ENCODE measurements around the gene FAU.

FAU gene

DNA sequence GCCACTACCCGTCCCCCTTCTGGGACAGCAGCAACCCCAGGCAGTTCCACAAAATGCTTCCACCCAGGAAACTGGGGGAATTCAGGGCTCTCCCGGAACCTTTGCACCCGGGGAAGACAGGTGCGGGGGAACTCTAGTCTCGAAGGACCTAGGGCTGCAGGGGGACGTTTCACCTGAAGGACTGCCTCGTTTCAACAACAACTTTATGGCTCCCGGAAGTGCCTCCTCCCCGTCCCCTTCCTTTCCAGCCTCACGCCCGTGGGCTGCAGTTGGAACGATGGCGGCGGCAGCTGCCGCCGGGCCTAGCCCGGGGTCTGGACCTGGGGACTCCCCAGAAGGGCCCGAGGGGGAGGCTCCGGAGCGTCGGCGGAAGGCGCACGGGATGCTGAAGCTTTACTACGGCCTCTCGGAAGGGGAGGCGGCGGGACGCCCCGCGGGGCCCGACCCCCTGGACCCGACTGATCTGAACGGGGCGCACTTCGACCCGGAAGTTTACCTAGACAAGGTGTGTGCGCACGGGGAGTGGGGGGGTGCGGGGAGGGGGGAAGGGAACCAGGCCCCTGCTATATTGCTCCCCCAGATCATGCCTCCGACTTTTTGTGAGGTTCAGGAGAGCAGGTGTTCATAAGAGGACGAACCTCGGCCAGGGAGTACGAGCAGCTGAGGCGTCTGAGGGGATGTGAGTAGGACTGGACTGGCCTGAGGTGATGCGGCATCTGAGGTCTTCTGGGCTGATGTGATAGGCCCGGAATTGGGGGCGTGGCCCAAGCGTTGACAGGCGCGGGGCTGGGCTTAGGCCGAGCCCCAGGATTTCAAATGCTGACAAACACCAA lies 25.7 kb downstream of the FAU start, which contains the start of gene VPS51:
TSS of gene VPS51 (plus strand) at position 241 of the 833 bp plus-strand sequence. CDS start at position 278, 37 bp downstream.
- peak; percentile 81; the same call in 1 of the 2 replicates for TF ChIP-seq RARB (CRISPR knock-in tag; IDR thresholded peaks at IDR 0.05)
- peak; percentile 57 for TF ChIP-seq ZFP3 (CRISPR knock-in tag; IDR thresholded peaks at IDR 0.05)
- TF ChIP-seq BACH2 (CRISPR knock-in tag; IDR thresholded peaks at IDR 0.05; ENCODE audit: borderline replicate concordance), result no peak
- no peak for TF ChIP-seq SNAI2 (CRISPR knock-in tag; IDR thresholded peaks at IDR 0.05)
- TF ChIP-seq, protein P1, sequence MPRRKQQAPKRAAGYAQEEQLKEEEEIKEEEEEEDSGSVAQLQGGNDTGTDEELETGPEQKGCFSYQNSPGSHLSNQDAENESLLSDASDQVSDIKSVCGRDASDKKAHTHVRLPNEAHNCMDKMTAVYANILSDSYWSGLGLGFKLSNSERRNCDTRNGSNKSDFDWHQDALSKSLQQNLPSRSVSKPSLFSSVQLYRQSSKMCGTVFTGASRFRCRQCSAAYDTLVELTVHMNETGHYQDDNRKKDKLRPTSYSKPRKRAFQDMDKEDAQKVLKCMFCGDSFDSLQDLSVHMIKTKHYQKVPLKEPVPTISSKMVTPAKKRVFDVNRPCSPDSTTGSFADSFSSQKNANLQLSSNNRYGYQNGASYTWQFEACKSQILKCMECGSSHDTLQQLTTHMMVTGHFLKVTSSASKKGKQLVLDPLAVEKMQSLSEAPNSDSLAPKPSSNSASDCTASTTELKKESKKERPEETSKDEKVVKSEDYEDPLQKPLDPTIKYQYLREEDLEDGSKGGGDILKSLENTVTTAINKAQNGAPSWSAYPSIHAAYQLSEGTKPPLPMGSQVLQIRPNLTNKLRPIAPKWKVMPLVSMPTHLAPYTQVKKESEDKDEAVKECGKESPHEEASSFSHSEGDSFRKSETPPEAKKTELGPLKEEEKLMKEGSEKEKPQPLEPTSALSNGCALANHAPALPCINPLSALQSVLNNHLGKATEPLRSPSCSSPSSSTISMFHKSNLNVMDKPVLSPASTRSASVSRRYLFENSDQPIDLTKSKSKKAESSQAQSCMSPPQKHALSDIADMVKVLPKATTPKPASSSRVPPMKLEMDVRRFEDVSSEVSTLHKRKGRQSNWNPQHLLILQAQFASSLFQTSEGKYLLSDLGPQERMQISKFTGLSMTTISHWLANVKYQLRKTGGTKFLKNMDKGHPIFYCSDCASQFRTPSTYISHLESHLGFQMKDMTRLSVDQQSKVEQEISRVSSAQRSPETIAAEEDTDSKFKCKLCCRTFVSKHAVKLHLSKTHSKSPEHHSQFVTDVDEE (CRISPR knock-in tag; IDR thresholded peaks at IDR 0.05), result peak; percentile 80
- TF ChIP-seq, protein P2, sequence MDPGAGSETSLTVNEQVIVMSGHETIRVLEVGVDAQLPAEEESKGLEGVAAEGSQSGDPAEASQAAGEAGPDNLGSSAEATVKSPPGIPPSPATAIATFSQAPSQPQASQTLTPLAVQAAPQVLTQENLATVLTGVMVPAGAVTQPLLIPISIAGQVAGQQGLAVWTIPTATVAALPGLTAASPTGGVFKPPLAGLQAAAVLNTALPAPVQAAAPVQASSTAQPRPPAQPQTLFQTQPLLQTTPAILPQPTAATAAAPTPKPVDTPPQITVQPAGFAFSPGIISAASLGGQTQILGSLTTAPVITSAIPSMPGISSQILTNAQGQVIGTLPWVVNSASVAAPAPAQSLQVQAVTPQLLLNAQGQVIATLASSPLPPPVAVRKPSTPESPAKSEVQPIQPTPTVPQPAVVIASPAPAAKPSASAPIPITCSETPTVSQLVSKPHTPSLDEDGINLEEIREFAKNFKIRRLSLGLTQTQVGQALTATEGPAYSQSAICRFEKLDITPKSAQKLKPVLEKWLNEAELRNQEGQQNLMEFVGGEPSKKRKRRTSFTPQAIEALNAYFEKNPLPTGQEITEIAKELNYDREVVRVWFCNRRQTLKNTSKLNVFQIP (CRISPR knock-in tag; IDR thresholded peaks at IDR 0.05; ENCODE audit: borderline replicate concordance, low read depth), result no peak
- 0 out of 2 replicates have a peak, but pooled peaks have one; percentile 24 for TF ChIP-seq GLIS3 (CRISPR knock-in tag; IDR thresholded peaks at IDR 0.05)
- peak; percentile 74; the same call in 1 of the 2 replicates for TF ChIP-seq CSDC2 (CRISPR knock-in tag; IDR thresholded peaks at IDR 0.05)
- ATAC-seq, result peak; percentile 99

DNA sequence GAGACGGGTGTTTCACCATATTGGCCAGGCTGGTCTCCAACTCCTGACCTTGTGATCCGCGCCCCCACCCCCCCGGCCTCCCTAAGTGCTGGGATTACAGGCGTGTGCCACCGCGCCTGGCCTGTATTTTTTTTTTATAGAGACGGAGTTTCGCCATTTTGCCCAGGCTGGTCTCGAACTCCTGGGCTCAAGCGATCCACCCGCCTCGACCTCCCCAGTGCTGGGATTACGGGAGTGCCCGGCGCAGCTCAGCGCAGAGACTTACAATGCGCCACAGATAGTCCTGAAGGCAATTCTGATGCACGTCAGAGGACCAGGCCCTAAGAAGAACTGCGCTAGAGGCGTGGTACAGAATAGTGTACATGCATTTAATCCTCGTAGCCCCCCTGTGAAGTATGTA lies 26.5 kb downstream of the FAU start:
- no peak for ATAC-seq

More for the DNA sequence above, 26.5 kb downstream of the FAU start:
- TF ChIP-seq TOX (CRISPR knock-in tag; IDR thresholded peaks at IDR 0.05; ENCODE audit: borderline replicate concordance), result no peak
- TF ChIP-seq TCF4 (CRISPR knock-in tag; IDR thresholded peaks at IDR 0.05; ENCODE audit: borderline replicate concordance), result no peak
- TF ChIP-seq ZNF70 (CRISPR knock-in tag; IDR thresholded peaks at IDR 0.05), result no peak
- TF ChIP-seq CSRNP3 (CRISPR knock-in tag; IDR thresholded peaks at IDR 0.05), result no peak
- TF ChIP-seq ZC3H10 (CRISPR knock-in tag; IDR thresholded peaks at IDR 0.05), result no peak
- TF ChIP-seq, protein P3, sequence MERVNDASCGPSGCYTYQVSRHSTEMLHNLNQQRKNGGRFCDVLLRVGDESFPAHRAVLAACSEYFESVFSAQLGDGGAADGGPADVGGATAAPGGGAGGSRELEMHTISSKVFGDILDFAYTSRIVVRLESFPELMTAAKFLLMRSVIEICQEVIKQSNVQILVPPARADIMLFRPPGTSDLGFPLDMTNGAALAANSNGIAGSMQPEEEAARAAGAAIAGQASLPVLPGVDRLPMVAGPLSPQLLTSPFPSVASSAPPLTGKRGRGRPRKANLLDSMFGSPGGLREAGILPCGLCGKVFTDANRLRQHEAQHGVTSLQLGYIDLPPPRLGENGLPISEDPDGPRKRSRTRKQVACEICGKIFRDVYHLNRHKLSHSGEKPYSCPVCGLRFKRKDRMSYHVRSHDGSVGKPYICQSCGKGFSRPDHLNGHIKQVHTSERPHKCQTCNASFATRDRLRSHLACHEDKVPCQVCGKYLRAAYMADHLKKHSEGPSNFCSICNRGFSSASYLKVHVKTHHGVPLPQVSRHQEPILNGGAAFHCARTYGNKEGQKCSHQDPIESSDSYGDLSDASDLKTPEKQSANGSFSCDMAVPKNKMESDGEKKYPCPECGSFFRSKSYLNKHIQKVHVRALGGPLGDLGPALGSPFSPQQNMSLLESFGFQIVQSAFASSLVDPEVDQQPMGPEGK (CRISPR knock-in tag; IDR thresholded peaks at IDR 0.05; ENCODE audit: borderline replicate concordance), result no peak
- TF ChIP-seq ARNTL (CRISPR knock-in tag; IDR thresholded peaks at IDR 0.05; ENCODE audit: borderline replicate concordance, low read depth), result no peak
- TF ChIP-seq PPARA (CRISPR knock-in tag; IDR thresholded peaks at IDR 0.05; ENCODE audit: borderline replicate concordance), result no peak
- TF ChIP-seq ZNF565 (CRISPR knock-in tag; conservative IDR thresholded peaks at IDR 0.05; ENCODE audit: low read depth), result no peak
- TF ChIP-seq OSR1 (CRISPR knock-in tag; IDR thresholded peaks at IDR 0.05), result no peak
- TF ChIP-seq ZNF8 (CRISPR knock-in tag; IDR thresholded peaks at IDR 0.05), result no peak
- TF ChIP-seq, protein P2 (CRISPR knock-in tag; IDR thresholded peaks at IDR 0.05; ENCODE audit: borderline replicate concordance, low read depth), result no peak
- TF ChIP-seq ZFP3 (CRISPR knock-in tag; IDR thresholded peaks at IDR 0.05), result no peak
- no peak for TF ChIP-seq BACH2 (CRISPR knock-in tag; IDR thresholded peaks at IDR 0.05; ENCODE audit: borderline replicate concordance)
- TF ChIP-seq GLIS3 (CRISPR knock-in tag; IDR thresholded peaks at IDR 0.05), result no peak
- TF ChIP-seq ISL1 (CRISPR knock-in tag; IDR thresholded peaks at IDR 0.05), result no peak
- no peak for TF ChIP-seq CSDC2 (CRISPR knock-in tag; IDR thresholded peaks at IDR 0.05)
- no peak for TF ChIP-seq SNAI2 (CRISPR knock-in tag; IDR thresholded peaks at IDR 0.05)
